Measurements from ENCODE around the gene SLC9A2.

Gene SLC9A2

GRCh38 chr2:102735416-102736109 is 116.2 kb downstream of the SLC9A2 start:
- peak; percentile 36 for DNase-seq

GRCh38 chr2:102736110-102736409 is 116.7 kb downstream of the SLC9A2 start:
- no peak for DNase-seq

- peak; percentile 68 for DNase-seq
Measured at GRCh38 chr2:102736410-102737409, 117.4 kb downstream of the SLC9A2 start.

GRCh38 chr2:102737431-102737830 is 118.1 kb downstream of the SLC9A2 start:
- no peak for DNase-seq

- DNase-seq: no peak
Measured at GRCh38 chr2:102743259-102743658, 123.9 kb downstream of the SLC9A2 start.

DNA sequence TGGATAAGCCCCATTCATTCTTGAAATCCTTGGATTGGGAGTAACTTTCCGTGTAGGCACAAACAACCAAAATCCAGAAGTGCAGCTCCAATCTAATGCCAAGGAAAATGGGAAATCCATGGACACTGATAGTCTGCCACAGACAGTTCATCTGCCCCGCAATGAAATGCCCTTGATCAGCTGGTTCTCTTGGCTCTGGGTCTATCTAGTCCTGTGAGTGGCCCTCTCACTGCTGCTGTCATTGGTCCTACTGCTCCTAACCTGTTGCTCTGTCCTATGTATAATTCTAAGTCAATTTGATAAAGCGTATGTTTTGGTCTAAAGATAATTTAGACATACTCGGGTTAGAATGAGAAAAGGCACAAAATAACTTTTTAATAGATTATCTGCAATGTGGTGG is 128.8 kb downstream of the SLC9A2 start:
- no peak for DNase-seq

GRCh38 chr2:102749938-102750337 is 130.6 kb downstream of the SLC9A2 start:
- no peak for DNase-seq

DNA sequence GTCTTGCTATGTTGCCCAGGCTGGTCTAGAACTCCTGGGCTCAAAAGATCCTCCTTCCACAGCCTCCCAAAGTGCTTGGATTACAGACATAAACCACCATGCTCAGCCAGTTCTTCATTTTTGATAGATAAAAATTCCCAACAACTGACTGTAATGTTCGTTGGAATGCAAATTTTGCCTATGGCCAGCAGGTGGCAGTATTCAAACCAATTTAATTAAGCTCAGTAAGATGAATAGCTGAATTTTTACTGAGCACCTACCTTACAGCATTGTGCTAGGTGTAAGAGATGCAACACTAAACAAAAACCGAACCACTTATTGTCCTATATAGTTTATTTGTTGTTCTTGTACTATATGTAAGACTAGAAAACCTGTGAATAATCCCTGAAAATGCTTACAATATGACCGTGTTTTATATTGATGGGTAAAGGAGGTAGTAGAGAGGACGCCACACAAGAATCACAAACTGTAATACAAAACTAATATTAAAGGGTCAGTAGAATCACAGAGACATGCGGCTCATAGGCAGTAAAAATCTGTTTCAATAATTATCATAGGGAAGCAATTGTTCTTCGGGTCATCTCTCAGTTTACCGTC is 134.3 kb downstream of the SLC9A2 start:
- peak; percentile 47 for DNase-seq

GRCh38 chr2:102754456-102755145 is 135.2 kb downstream of the SLC9A2 start:
- no peak for DNase-seq

GRCh38 chr2:102755284-102755683 is 135.9 kb downstream of the SLC9A2 start:
- no peak for DNase-seq

DNA sequence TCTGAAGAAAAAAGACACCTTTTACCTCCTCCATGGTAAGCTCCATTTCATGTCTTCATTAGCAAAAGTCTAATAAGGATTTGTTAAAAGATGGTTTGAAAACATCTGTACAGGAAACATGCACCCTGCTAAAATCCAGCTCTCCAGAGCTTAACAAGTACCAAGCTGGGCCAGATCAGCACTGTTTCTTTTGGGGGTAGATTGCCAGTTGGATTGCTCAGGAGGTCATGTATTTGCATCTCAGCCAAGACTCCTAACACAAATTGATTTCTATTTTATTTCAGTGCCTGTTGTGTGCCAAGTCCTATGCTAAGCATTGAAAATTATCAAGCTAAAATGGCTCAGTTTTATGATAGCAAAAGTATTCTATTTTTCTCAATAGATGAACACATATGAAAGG is 139.1 kb downstream of the SLC9A2 start:
- DNase-seq: no peak
